Activated CD4-positive, alpha-beta memory T cell treated with anti-CD3 and anti-CD28 coated beads, Interleukin-2, amount 10 ng/mL, durations not matched to agents 7 days and 5 days (primary cell): ENCODE data around the gene SLC10A1. TPM values are rescaled to one million over a fixed set of nuclear protein-coding genes. Genes with fewer than 3 reads are reported as not detected.

Experiments used
- CTCF ChIA-PET: fragments of 350-600 bp; sonication (Branson Sonifier 250); formaldehyde crosslinking; loops from one replicate; lab custom pipeline; 2021; ENCODE audit warnings: antibody characterized with exemption, inconsistent platforms; lab: Charles Lee
- POLR2A ChIA-PET: fragments of 350-600 bp; sonication (Branson Sonifier 250); formaldehyde crosslinking; loops from one replicate; lab custom pipeline; 2021; ENCODE audit warnings: antibody characterized with exemption; lab: Charles Lee
- DNase-seq: peaks from one replicate; pipeline ENCODE4 v3.0.0-alpha.2; 2020
- H3K27ac Mint-ChIP-seq: one replicate; pipeline ENCODE4 v1.8.0; 2021; ENCODE audit warnings: mild to moderate bottlenecking, mixed read lengths
- H3K27me3 Mint-ChIP-seq: one replicate; pipeline ENCODE4 v1.8.0; 2021; ENCODE audit warnings: mixed read lengths
- H3K36me3 Mint-ChIP-seq: one replicate; pipeline ENCODE4 v1.8.0; 2021; ENCODE audit warnings: low read depth, mixed read lengths
- H3K4me1 Mint-ChIP-seq: one replicate; pipeline ENCODE4 v1.8.0; 2021; ENCODE audit warnings: mixed read lengths
- H3K4me3 Mint-ChIP-seq: one replicate; pipeline ENCODE4 v1.8.0; 2021; ENCODE audit warnings: mild to moderate bottlenecking, mixed read lengths
- H3K9me3 Mint-ChIP-seq: one replicate; pipeline ENCODE4 v1.8.0; 2021; ENCODE audit warnings: mixed read lengths
- total RNA-seq, 2 experiments: library from RNA; stranded (reverse); gene quantifications; one replicate each; pipeline ENCODE4 v1.2.3, GENCODE V29; 2021

SLC10A1 gene
- total RNA-seq, 2 experiments from 2014 or later, result not detected

GRCh38 chr14:69798339-69798735 is 1.3 kb upstream of the SLC10A1 start:
- H3K4me3 Mint-ChIP-seq, result no peak overlapping the region
- CTCF ChIA-PET, result no interaction called here

DNA sequence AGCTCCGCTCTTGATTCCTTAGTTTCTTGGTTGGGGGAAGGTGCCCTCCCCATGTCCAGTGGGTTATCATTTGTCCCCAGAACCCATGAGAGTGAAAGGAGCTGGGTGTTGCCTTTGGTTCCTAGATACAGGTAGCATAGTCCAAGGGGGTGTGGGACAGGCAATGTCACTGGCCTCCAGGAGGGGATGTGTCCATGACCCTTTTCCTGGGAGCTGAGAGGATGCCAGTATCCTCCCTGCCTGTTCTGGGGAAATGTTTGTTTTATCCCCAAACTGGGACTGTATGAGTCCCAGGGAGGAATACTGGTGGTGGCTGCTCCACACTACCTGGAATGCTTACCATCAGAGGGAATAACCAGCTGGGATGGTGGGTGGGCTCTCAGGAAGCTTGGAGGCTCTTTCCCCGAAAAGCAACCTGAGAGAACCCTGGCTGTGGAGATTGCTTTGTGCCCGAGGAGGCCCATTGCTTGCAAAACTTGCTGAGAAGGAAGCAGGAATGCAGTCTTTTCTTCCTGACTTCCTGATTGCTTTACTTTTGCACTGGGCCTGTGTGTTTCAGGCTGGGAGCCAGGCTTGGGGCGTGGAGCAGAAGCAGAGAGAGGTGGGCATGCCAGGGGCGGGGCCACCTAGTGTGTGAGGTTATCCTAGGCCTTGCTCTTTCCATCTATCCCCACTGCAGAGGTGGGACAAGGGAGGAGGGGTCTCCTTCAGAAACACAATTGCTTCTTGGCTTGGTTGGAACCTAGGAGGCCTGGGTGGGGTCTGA is 715 bp upstream of the SLC10A1 start:
- POLR2A ChIA-PET, result no interaction called here
- DNase-seq, result no peak
- Mint-ChIP-seq H3K4me1 (no peaks in the 10 kb centered on the region), H3K36me3 (no peaks in the 10 kb centered on the region), H3K27me3 (peaks cover 2% of the 10 kb centered on the region), H3K27ac (no peak overlapping the region), H3K9me3 (no peaks in the 10 kb centered on the region), H3K4me3 (no peak overlapping the region)
- CTCF ChIA-PET, result no interaction called here

More at GRCh38 chr14:69798339-69798735, 1.3 kb upstream of the SLC10A1 start:
- POLR2A ChIA-PET, result no interaction called here
- Mint-ChIP-seq H3K36me3 (no peaks in the 10 kb centered on the region), H3K9me3 (no peaks in the 10 kb centered on the region), H3K27me3 (peaks cover 4% of the 10 kb centered on the region), H3K4me1 (no peaks in the 10 kb centered on the region), H3K27ac (no peak overlapping the region)
- DNase-seq, result no peak

DNA sequence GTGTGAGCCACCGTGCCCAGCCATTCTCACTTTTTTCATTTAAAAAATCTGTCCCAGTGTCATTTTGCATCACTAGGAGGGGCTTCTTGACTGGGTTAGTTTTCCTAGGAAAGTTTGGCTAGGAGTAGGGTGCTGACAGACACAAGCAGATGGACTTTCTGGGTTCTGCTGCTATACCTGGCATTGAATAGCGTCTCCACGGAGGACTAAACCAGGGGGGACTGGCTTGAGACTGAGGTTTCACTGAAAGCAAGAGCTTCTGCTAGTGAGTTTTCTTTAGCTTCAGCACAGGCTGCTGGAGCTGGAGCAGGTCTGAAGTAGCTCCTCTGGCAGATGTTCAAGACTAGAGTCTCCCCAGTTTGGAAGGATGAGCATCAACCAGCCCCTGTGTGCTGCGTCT is 1.4 kb downstream of the SLC10A1 start:
- H3K27ac Mint-ChIP-seq, result no peak overlapping the region
- no peak overlapping the region for H3K4me3 Mint-ChIP-seq
- no peaks in the 10 kb centered on the region for H3K4me1 Mint-ChIP-seq
- ChIA-PET CTCF (no interaction called here), POLR2A (no interaction called here)
- H3K36me3 Mint-ChIP-seq, result no peaks in the 10 kb centered on the region
- no peaks in the 10 kb centered on the region for H3K27me3 Mint-ChIP-seq
- no peaks in the 10 kb centered on the region for H3K9me3 Mint-ChIP-seq
- DNase-seq, result no peak

DNA sequence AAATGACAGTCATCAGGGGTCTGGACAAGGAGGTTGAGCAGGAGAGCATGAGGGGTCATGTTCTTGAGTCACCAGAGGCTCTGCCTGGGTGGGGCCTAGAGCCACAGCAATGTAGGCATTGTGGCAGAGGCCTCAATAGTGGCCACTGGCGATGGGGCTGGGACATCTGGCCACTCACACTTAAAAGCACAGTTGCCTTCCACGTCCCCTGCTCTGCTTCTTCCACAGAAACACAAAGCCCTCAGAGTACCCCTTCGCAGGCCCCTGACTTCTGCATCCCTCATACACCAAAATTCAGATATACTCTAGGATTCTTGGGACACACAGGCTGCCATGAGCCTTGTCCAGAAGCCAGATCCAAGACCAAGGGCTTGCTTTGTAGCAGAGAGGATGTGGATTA is 2.2 kb downstream of the SLC10A1 start:
- H3K27me3 Mint-ChIP-seq, result no peaks in the 10 kb centered on the region
- no peak for DNase-seq
- no peak overlapping the region for H3K4me3 Mint-ChIP-seq
- H3K4me1 Mint-ChIP-seq, result no peaks in the 10 kb centered on the region
- ChIA-PET POLR2A (no interaction called here), CTCF (no interaction called here)
- H3K9me3 Mint-ChIP-seq, result no peaks in the 10 kb centered on the region
- H3K27ac Mint-ChIP-seq, result no peak overlapping the region
- no peaks in the 10 kb centered on the region for H3K36me3 Mint-ChIP-seq

DNA sequence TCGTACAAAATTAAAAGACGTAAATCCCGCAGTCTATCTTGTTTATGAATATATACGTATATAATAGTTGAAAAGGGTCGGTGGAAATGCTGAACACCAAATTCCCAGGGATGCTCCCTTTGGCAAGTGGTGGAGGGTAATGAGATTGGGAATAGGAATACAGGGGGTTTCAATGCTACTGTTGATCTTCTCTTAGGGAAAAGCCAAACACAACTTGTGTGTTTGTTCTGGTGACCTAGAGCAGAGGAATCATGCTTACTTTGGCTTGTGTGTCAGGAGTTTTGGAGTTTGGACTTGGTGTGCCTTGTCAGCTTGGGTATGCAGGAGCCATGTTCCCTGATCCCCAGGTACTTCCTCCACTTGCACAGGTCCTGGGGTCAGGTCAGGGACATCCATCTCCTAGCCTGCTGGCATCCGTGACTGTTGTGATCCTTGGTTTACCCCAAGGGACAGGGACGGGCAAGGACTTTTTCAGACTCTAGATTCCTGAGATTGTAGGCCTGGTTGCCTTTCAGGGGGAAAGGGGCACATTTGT is 4.1 kb downstream of the SLC10A1 start:
- CTCF ChIA-PET, result interaction anchor here (1.4 kb wide), 1 partner anchor 26 kb away, joined by 3 read pairs; no protein-coding TSS in a partner anchor
- H3K27ac Mint-ChIP-seq, result no peak overlapping the region
- no peaks in the 10 kb centered on the region for H3K36me3 Mint-ChIP-seq
- no peaks in the 10 kb centered on the region for H3K9me3 Mint-ChIP-seq
- H3K4me1 Mint-ChIP-seq, result no peaks in the 10 kb centered on the region
- no peak for DNase-seq
- POLR2A ChIA-PET, result no interaction called here
- H3K4me3 Mint-ChIP-seq, result no peak overlapping the region
- peaks cover 2% of the 10 kb centered on the region for H3K27me3 Mint-ChIP-seq

DNA sequence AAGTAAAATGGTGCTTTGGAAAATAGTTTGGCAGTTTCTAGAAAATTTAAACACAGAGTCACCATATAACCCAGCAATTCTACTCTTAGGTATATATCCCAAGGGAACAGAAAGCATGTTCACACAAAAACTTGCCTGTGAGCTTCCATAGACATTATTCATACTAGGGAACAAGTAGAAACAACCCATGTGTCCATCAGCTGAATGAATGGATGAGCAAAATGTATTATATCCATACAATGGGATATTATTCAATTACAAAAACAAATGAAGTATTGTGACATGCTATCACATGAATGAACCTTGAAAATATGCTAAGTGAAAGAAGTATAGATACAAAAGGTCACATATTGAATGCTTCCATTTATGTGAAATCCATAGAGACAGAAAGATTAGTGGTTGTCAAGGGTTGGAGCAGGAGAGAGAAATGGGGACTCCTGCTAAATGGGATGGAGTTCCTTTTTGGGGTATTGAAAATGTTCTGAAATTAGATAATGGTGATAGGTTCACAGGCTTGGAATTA is 7.9 kb downstream of the SLC10A1 start:
- POLR2A ChIA-PET, result no interaction called here
- H3K27me3 Mint-ChIP-seq, result peaks cover 2% of the 10 kb centered on the region
- H3K9me3 Mint-ChIP-seq, result no peaks in the 10 kb centered on the region
- no peak for DNase-seq
- no peaks in the 10 kb centered on the region for H3K4me1 Mint-ChIP-seq
- H3K27ac Mint-ChIP-seq, result no peak overlapping the region
- CTCF ChIA-PET, result no interaction called here
- H3K4me3 Mint-ChIP-seq, result no peak overlapping the region
- H3K36me3 Mint-ChIP-seq, result peaks cover 3% of the 10 kb centered on the region

GRCh38 chr14:69786603-69787002 is 10.4 kb downstream of the SLC10A1 start:
- CTCF ChIA-PET, result no interaction called here

GRCh38 chr14:69784942-69785341 is 12.1 kb downstream of the SLC10A1 start:
- H3K4me1 Mint-ChIP-seq, result no peaks in the 10 kb centered on the region
- H3K9me3 Mint-ChIP-seq, result no peaks in the 10 kb centered on the region
- CTCF ChIA-PET, result interaction anchor here (0.8 kb wide), 1 partner anchor 179 kb away, joined by 3 read pairs; no protein-coding TSS in a partner anchor
- H3K27ac Mint-ChIP-seq, result no peak overlapping the region
- H3K4me3 Mint-ChIP-seq, result no peak overlapping the region
- H3K36me3 Mint-ChIP-seq, result peaks cover 14% of the 10 kb centered on the region
- POLR2A ChIA-PET, result no interaction called here
- peaks cover 2% of the 10 kb centered on the region for H3K27me3 Mint-ChIP-seq
- no peak for DNase-seq

More at GRCh38 chr14:69786603-69787002, 10.4 kb downstream of the SLC10A1 start:
- peaks cover 3% of the 10 kb centered on the region for H3K36me3 Mint-ChIP-seq
- DNase-seq, result no peak
- no peak overlapping the region for H3K4me3 Mint-ChIP-seq
- H3K9me3 Mint-ChIP-seq, result no peaks in the 10 kb centered on the region
- POLR2A ChIA-PET, result no interaction called here
- no peaks in the 10 kb centered on the region for H3K4me1 Mint-ChIP-seq
- peaks cover 2% of the 10 kb centered on the region for H3K27me3 Mint-ChIP-seq
- H3K27ac Mint-ChIP-seq, result no peak overlapping the region

DNA sequence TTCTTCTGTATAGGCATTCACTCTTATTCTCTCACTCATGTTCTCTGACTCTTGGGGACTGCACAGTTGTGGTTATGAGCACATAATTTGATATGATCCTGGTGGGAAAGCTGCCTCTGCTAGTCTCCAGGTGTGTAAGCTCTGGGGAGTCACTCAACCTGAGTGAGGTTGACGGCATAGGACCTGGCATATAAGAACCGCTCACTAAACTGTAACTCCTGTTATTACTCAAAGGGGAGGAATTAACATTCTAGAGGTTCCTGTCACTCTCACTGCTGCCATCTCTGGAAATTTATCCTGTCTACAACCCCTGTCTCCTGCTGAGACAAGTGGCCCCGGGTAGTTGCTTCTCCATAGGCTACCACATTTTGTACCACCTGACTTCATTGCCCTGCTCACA is 16.1 kb downstream of the SLC10A1 start:
- H3K4me1 Mint-ChIP-seq, result peaks cover 22% of the 10 kb centered on the region
- no peak overlapping the region for H3K27ac Mint-ChIP-seq
- DNase-seq, result no peak
- H3K36me3 Mint-ChIP-seq, result peaks cover 48% of the 10 kb centered on the region
- H3K9me3 Mint-ChIP-seq, result no peaks in the 10 kb centered on the region
- CTCF ChIA-PET, result no interaction called here
- POLR2A ChIA-PET, result interaction anchor here (5.8 kb wide), 1 partner anchor 13 kb away, joined by 39 read pairs; the partner anchor contains the start of gene SRSF5
- no peaks in the 10 kb centered on the region for H3K27me3 Mint-ChIP-seq
- no peak overlapping the region for H3K4me3 Mint-ChIP-seq

DNA sequence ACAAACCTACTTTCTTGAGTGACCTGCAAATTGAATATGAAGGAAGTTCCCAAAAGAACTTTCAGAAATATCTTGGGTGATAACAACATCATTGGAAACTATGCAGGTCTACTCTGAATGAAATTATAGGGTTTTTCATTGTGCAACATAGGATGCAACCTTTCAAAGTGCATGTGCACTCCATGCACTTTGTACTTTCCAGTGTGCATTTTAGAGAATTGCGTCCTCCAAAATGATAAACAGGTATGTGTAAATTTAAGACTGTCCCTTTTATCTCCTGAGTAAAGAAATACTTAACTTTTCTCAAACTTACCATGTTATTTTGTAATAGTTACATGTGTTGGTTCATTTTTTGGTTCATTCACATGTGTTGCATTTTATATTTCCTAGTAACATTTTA is 16.9 kb downstream of the SLC10A1 start:
- Mint-ChIP-seq H3K27ac (no peak overlapping the region), H3K4me1 (peaks cover 29% of the 10 kb centered on the region), H3K9me3 (no peaks in the 10 kb centered on the region), H3K4me3 (no peak overlapping the region), H3K36me3 (peaks cover 55% of the 10 kb centered on the region), H3K27me3 (no peaks in the 10 kb centered on the region)
- ChIA-PET POLR2A (interaction anchor here (5.8 kb wide), 1 partner anchor 12 kb away, joined by 39 read pairs; the partner anchor contains the start of gene SRSF5), CTCF (no interaction called here)
- DNase-seq, result no peak

GRCh38 chr14:69779088-69779487 is 18.0 kb downstream of the SLC10A1 start:
- Mint-ChIP-seq H3K4me1 (peaks cover 35% of the 10 kb centered on the region), H3K36me3 (peaks cover 65% of the 10 kb centered on the region), H3K27ac (no peak overlapping the region), H3K27me3 (no peaks in the 10 kb centered on the region), H3K9me3 (no peaks in the 10 kb centered on the region), H3K4me3 (no peak overlapping the region)
- ChIA-PET CTCF (no interaction called here), POLR2A (interaction anchor here (0.7 to 5.8 kb wide), 2 partner anchors 11 to 352 kb away, joined by 3 to 39 read pairs; partner anchors contain the start of gene SRSF5)
- no peak for DNase-seq

- DNase-seq, result no peak
- Mint-ChIP-seq H3K9me3 (no peaks in the 10 kb centered on the region), H3K36me3 (peaks cover 86% of the 10 kb centered on the region), H3K4me3 (no peak overlapping the region), H3K27ac (no peak overlapping the region), H3K27me3 (no peaks in the 10 kb centered on the region), H3K4me1 (peaks cover 51% of the 10 kb centered on the region)
- ChIA-PET POLR2A (interaction anchor here (0.6 to 5.8 kb wide), 2 partner anchors 9 to 13 kb away, joined by 3 to 39 read pairs; partner anchors contain the start of gene SRSF5), CTCF (interaction anchor here (1.3 kb wide), 1 partner anchor 46 kb away, joined by 3 read pairs; no protein-coding TSS in a partner anchor)
Measured at GRCh38 chr14:69776875-69777453, 20.1 kb downstream of the SLC10A1 start.

GRCh38 chr14:69775012-69775411 is 22.0 kb downstream of the SLC10A1 start:
- Mint-ChIP-seq H3K4me1 (peaks cover 66% of the 10 kb centered on the region), H3K4me3 (no peak overlapping the region), H3K9me3 (no peaks in the 10 kb centered on the region), H3K27ac (no peak overlapping the region), H3K36me3 (peaks cover 93% of the 10 kb centered on the region), H3K27me3 (no peaks in the 10 kb centered on the region)
- CTCF ChIA-PET, result no interaction called here
- DNase-seq, result no peak
- POLR2A ChIA-PET, result interaction anchor here (0.8 to 1.6 kb wide), 2 partner anchors 9 to 160 kb away, joined by 3 read pairs; partner anchors contain the start of gene SRSF5
